ENCODE results near the gene CISTR.

- TF ChIP-seq GATA2 (IDR thresholded peaks at IDR 0.05; ENCODE audit: low read depth, low read length) = no peak
- no peak for TF ChIP-seq GATA3 (IDR thresholded peaks at IDR 0.05; ENCODE audit: low read depth, low read length)
Observed at GRCh38 chr12:53776872-53777271, 25.1 kb upstream of the CISTR start.
